GM13976 (cell line): ENCODE data around the gene RFWD3.
A peak's percentile ranks its signal among the peaks of the same experiment; 100 is the strongest.

Experiments
- DNase-seq: peaks from one replicate; pipeline ENCODE4 v3.0.0; 2012; ENCODE audit warnings: low spot score
- in situ Hi-C: fragments of 300-500 bp; cut with MboI; formaldehyde crosslinking; loops from one replicate; pipeline ENCODE4 v1.12.0; 2022; ENCODE audit warnings: low sequenced_read_pairs, mixed read lengths, inconsistent platforms; ENCODE audit not compliant: unreplicated experiment
- TF ChIP-seq, protein P1 (sequence below): IDR thresholded peaks from 2 replicates; pipeline ENCODE4 v1.5.1; 2012; ENCODE audit warnings: borderline replicate concordance, mild to moderate bottlenecking; ENCODE audit not compliant: insufficient read depth; ENCODE audit errors: extremely low read depth, missing control alignments, control extremely low read depth

Gene RFWD3

DNA sequence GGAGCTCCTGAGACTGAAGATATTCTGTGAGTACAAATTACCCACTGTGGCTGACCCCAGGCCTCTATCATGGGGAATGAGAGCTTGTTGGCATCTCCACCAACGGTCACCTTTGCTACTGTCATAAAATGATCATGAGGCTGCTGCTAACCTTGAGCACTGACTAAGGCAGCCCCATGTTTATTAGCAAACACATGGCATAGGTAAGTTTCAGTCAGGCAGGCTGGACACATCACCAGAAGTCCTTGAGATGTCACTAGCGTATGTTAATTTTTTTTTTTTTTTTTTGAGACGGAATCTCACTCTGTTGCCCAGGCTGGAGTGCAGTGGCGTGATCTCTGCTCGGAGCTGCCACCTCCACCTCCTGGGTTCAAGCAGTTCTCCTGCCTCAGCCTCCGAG is 58.3 kb downstream of the RFWD3 start:
- TF ChIP-seq, protein P1, sequence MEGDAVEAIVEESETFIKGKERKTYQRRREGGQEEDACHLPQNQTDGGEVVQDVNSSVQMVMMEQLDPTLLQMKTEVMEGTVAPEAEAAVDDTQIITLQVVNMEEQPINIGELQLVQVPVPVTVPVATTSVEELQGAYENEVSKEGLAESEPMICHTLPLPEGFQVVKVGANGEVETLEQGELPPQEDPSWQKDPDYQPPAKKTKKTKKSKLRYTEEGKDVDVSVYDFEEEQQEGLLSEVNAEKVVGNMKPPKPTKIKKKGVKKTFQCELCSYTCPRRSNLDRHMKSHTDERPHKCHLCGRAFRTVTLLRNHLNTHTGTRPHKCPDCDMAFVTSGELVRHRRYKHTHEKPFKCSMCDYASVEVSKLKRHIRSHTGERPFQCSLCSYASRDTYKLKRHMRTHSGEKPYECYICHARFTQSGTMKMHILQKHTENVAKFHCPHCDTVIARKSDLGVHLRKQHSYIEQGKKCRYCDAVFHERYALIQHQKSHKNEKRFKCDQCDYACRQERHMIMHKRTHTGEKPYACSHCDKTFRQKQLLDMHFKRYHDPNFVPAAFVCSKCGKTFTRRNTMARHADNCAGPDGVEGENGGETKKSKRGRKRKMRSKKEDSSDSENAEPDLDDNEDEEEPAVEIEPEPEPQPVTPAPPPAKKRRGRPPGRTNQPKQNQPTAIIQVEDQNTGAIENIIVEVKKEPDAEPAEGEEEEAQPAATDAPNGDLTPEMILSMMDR: no peak
- in situ Hi-C loops: loop anchor here (25.0 kb wide), 1 partner anchor 146 kb away; no protein-coding TSS in a partner anchor
- no peak for DNase-seq

DNA sequence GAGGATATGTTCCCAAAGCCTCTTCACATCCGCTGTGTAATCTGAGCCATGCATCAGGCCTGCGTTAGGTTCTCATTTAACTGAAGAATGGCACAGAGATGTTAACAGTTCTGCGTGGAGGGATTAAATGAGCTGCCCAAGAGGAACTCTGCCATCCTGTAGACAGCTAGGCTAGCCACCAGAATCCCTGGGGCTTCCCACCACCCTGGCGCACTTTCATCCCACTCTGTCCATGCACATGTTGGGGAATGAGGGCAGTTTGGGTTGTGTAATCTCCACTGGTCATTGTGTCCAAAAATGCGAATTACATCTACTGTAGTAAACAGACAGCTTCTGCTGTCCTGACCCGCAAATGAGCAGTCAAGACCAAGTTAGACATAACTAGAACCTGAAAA is 58.7 kb downstream of the RFWD3 start:
- in situ Hi-C loops: loop anchor here (25.0 kb wide), 1 partner anchor 146 kb away; no protein-coding TSS in a partner anchor
- TF ChIP-seq, protein P1: no peak
- DNase-seq: no peak

DNA sequence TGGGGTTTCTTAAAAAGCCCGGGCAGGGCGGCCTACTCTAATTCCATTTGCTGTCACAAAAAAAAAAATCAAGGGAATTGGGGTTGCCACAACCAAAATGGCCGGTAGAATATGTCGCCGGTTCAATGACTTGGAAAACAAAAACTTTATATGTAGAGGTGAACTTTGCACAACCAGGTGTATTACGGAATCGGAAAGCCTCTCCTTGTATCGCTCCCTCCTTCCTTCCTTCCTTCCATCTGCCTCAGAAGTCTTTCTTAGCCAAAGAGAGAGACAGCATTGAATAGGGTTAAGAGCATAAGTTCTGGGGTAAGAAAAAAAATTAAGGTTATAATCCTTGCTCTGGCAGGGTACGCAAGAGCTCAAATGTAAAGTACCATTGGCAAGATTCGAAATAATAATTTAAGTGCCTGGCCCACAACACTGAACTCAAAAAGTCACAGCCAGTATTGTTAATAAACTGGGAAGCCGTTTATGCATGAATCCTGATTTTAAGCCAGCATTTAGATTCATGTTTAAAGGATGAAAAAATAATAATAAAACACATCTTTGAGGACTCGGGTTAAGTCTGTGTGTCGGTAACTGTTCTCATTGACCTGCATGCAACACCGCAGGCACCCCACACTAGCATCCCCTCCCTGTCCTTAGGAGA is 59.2 kb downstream of the RFWD3 start:
- in situ Hi-C loops: loop anchor here (25.0 kb wide), 1 partner anchor 145 kb away; no protein-coding TSS in a partner anchor
- DNase-seq: no peak
- TF ChIP-seq, protein P1: no peak

DNA sequence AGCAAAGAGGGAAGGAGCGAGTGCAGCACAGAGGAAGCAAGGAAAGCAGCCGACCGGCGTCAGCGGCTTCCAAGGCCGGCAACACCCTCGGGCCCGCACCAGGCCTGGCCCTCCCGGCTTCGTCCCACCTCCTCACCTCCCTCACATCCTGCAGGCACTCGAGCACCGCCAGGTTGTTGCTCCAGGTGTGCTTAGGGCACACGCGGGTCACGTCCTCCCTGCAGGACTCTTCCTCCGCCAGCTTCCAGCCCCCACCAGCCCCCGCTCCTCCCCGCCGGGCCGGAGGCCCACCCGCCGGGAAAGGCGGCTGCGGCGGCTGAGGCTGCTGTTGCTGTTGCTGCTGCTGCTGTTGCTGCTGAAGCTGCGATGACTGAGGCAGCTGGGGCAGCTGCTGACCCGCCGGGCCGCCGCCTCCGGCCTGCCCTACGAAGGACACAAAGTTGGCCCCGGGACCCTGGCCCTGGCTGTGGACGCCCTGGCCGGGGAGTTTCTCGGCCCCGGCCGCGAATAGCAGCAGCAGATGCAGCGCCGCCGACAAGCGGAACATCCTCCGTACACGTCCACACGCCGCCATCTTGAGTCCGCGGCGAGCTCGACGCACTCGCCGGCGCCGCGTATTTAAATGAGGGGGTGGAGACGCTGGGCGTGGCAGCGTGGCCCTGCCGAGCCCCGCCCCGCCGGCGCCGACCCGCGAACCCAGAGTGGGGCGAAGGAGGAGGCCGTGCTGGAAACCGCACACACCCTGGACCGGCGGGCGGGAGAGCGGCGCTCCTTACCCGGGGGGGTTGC is 60.0 kb downstream of the RFWD3 start, which contains the start of gene GLG1:
GLG1 (minus strand) TSS at position 594 of the 789 bp plus-strand sequence; CDS start at position 574, 20 bp downstream.
- TF ChIP-seq, protein P1: no peak
- in situ Hi-C loops: loop anchor here (25.0 kb wide), 1 partner anchor 144 kb away; no protein-coding TSS in a partner anchor
- peak; percentile 93 for DNase-seq

DNA sequence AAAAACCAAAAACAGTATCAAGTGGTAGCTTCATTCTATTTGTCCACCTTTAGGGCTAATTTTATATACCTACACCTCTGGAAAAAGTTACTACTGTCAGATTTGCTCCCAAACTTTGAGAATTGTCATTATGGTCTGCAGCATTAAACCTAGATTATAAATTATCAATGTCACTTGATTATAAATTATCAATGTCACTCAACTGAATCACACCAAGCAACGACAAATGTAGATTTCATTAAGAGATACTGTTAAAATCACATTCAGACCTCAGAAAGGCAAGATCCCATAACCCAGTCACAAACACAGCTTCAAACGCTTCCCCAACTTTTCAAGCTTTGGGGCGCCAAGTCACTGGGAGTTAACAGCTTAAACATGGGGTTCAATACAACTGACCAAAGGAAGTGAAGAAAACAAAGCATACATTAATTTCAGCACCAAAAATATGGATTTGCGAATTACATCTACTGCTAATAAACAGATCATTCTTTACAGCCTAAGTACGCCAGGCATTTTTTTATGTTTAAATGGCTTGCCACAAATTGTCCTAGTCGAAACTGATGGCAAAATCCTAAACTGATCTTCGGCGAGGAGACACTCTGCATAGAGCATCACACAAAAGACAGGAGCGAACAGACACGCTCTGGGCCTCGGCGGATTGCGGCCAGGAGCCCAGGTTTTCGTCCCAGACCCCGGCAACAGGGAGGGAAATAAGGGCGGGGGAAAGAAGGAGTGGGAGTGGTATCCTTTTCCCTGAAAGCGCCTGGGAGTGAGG is 60.7 kb downstream of the RFWD3 start:
- in situ Hi-C loops: loop anchor here (25.0 kb wide), 1 partner anchor 144 kb away; no protein-coding TSS in a partner anchor
- no peak for DNase-seq
- TF ChIP-seq, protein P1: no peak

DNA sequence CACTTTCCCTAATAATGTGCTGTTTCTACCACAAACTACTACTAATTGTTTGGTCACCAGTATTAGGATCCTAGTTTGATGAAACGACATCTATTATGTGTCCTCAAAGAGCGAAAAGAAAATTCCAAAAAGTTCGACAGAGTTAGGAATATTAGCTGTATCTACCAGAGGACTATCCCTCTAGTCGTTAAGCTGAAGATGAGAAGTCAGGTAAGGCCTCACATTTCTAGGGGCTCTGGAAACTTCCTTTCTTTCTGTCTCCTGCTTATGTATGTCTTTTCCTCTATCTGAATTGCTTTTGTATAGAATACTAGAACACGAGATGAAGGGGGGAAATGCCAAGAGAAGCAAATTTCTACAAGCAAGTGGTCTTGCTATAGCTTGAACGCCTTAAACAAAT is 61.3 kb downstream of the RFWD3 start:
- TF ChIP-seq, protein P1: no peak
- DNase-seq: no peak
- in situ Hi-C loops: loop anchor here (25.0 kb wide), 1 partner anchor 143 kb away; no protein-coding TSS in a partner anchor
